ENCODE measurements around the gene PHACTR3. TPM values are rescaled to one million over a fixed set of nuclear protein-coding genes. Genes with fewer than 3 reads are reported as not detected.

PHACTR3 gene
- total and polyA plus RNA-seq, 2 experiments from 2014 or later, result 0.45 to 0.61 TPM

DNA sequence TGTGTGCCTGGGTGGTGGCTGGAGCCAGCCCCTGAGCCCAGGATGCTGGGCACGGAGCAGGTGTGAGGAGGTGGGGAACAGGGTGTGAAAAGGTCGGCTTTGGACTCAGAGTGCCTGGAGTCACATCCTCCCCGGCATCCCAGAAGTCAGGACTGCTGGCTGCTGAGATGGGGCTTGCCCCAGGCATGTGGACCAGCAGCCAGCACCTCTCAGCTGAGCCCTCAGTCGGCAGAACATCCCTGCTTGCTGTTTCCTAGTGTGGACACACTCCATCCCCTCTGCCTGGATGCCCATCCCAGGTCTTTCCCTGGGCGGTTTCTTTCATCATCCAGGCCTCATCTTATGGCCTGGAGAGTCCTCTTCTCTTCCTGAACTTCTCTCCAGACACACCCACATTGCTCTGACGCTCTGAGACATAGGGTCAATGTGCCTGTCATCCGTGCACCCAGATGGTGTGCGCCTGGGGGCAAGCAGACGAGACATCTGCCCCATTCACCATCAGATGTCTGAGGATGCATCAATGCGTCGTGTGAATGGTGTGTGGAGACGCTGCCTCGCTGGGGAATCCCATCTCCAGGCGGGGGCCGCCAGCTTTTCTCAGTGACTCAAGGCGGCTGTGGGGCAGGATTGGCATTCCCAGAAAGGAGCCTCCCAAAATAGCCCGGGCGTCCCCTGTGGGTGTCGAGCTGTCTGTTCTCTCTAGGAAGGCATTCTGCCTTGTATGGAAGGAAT, 224.9 kb downstream of the PHACTR3 start (continued):
- TF ChIP-seq, protein P1, sequence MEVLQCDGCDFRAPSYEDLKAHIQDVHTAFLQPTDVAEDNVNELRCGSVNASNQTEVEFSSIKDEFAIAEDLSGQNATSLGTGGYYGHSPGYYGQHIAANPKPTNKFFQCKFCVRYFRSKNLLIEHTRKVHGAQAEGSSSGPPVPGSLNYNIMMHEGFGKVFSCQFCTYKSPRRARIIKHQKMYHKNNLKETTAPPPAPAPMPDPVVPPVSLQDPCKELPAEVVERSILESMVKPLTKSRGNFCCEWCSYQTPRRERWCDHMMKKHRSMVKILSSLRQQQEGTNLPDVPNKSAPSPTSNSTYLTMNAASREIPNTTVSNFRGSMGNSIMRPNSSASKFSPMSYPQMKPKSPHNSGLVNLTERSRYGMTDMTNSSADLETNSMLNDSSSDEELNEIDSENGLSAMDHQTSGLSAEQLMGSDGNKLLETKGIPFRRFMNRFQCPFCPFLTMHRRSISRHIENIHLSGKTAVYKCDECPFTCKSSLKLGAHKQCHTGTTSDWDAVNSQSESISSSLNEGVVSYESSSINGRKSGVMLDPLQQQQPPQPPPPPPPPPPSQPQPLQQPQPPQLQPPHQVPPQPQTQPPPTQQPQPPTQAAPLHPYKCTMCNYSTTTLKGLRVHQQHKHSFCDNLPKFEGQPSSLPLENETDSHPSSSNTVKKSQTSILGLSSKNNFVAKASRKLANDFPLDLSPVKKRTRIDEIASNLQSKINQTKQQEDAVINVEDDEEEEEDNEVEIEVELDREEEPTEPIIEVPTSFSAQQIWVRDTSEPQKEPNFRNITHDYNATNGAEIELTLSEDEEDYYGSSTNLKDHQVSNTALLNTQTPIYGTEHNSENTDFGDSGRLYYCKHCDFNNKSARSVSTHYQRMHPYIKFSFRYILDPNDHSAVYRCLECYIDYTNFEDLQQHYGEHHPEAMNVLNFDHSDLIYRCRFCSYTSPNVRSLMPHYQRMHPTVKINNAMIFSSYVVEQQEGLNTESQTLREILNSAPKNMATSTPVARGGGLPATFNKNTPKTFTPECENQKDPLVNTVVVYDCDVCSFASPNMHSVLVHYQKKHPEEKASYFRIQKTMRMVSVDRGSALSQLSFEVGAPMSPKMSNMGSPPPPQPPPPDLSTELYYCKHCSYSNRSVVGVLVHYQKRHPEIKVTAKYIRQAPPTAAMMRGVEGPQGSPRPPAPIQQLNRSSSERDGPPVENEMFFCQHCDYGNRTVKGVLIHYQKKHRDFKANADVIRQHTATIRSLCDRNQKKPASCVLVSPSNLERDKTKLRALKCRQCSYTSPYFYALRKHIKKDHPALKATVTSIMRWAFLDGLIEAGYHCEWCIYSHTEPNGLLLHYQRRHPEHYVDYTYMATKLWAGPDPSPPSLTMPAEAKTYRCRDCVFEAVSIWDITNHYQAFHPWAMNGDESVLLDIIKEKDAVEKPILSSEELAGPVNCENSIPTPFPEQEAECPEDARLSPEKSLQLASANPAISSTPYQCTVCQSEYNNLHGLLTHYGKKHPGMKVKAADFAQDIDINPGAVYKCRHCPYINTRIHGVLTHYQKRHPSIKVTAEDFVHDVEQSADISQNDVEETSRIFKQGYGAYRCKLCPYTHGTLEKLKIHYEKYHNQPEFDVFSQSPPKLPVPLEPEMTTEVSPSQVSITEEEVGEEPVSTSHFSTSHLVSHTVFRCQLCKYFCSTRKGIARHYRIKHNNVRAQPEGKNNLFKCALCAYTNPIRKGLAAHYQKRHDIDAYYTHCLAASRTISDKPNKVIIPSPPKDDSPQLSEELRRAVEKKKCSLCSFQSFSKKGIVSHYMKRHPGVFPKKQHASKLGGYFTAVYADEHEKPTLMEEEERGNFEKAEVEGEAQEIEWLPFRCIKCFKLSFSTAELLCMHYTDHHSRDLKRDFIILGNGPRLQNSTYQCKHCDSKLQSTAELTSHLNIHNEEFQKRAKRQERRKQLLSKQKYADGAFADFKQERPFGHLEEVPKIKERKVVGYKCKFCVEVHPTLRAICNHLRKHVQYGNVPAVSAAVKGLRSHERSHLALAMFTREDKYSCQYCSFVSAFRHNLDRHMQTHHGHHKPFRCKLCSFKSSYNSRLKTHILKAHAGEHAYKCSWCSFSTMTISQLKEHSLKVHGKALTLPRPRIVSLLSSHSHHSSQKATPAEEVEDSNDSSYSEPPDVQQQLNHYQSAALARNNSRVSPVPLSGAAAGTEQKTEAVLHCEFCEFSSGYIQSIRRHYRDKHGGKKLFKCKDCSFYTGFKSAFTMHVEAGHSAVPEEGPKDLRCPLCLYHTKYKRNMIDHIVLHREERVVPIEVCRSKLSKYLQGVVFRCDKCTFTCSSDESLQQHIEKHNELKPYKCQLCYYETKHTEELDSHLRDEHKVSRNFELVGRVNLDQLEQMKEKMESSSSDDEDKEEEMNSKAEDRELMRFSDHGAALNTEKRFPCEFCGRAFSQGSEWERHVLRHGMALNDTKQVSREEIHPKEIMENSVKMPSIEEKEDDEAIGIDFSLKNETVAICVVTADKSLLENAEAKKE (CRISPR knock-in tag; IDR thresholded peaks at IDR 0.05), result no peak
- TF ChIP-seq STAT1 (IDR thresholded peaks at IDR 0.05; ENCODE audit: unreplicated experiment) (no peak), EZH2phosphoT487 (IDR thresholded peaks at IDR 0.05; ENCODE audit: unreplicated experiment) (no peak), POLR2AphosphoS5 (IDR thresholded peaks at IDR 0.05; ENCODE audit: low read depth) (no peak)
- TF ChIP-seq, protein P2, sequence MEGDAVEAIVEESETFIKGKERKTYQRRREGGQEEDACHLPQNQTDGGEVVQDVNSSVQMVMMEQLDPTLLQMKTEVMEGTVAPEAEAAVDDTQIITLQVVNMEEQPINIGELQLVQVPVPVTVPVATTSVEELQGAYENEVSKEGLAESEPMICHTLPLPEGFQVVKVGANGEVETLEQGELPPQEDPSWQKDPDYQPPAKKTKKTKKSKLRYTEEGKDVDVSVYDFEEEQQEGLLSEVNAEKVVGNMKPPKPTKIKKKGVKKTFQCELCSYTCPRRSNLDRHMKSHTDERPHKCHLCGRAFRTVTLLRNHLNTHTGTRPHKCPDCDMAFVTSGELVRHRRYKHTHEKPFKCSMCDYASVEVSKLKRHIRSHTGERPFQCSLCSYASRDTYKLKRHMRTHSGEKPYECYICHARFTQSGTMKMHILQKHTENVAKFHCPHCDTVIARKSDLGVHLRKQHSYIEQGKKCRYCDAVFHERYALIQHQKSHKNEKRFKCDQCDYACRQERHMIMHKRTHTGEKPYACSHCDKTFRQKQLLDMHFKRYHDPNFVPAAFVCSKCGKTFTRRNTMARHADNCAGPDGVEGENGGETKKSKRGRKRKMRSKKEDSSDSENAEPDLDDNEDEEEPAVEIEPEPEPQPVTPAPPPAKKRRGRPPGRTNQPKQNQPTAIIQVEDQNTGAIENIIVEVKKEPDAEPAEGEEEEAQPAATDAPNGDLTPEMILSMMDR (conservative IDR thresholded peaks at IDR 0.05; ENCODE audit: low read depth in 2 of 2), result no peak
